Keratinocyte (primary cell): ENCODE results near the gene DOCK1.

Experiments
- CTCF ChIP-seq, 3 experiments: IDR thresholded peaks in 1 of 3; conservative IDR thresholded peaks in 1 of 3; optimal IDR thresholded peaks in 1 of 3; 2 replicates in 2 of 3; 3 replicates in 1 of 3; pipeline versions ENCODE3 to v1.5.1; 2011; ENCODE audit warnings: low read length in 3 of 3, mild to moderate bottlenecking in 3 of 3, moderate library complexity in 2 of 3, control low read depth in 1 of 3, inconsistent platforms in 1 of 3; ENCODE audit not compliant: insufficient read depth in 2 of 3; ENCODE audit errors: extremely low read depth in 1 of 3
- EZH2 ChIP-seq: IDR thresholded peaks from one replicate; pipeline ENCODE4 v1.6.1; 2012; ENCODE audit warnings: inconsistent platforms, mild to moderate bottlenecking, low read length, moderate library complexity

GRCh38 chr10:127456122-127456521 is 550.9 kb downstream of the DOCK1 start:
- TF ChIP-seq CTCF (optimal IDR thresholded peaks at IDR 0.05 in 1 of 3, IDR thresholded peaks at IDR 0.05 in 1 of 3, conservative IDR thresholded peaks at IDR 0.05 in 1 of 3; ENCODE audit: extremely low read depth in 1 of 3, insufficient read depth in 2 of 3, low read length in 3 of 3), result no peak
- no peak for TF ChIP-seq EZH2
